GM13977 (cell line): ENCODE data around the gene BMPER.

Source experiments
- DNase-seq: peaks from one replicate; pipeline ENCODE4 v3.0.0; 2012; ENCODE audit warnings: low spot score
- CTCF ChIP-seq: IDR thresholded peaks from 2 replicates; pipeline ENCODE4 v1.5.1; 2012; ENCODE audit warnings: mild to moderate bottlenecking, control low read depth; ENCODE audit not compliant: insufficient read depth; ENCODE audit errors: extremely low read depth, missing control alignments
- in situ Hi-C: fragments of 300-500 bp; cut with MboI; formaldehyde crosslinking; loops from one replicate; pipeline ENCODE4 v1.12.0; 2022; ENCODE audit warnings: low sequenced_read_pairs, low pct_unique_long_range_greater_than_20kb, mixed read lengths, inconsistent platforms; ENCODE audit not compliant: unreplicated experiment

Gene BMPER

GRCh38 chr7:34093276-34093675 lies 187.9 kb downstream of the BMPER start:
- no peak for TF ChIP-seq CTCF
- in situ Hi-C loops = no loop called here
- no peak for DNase-seq

GRCh38 chr7:34096198-34096651 lies 190.9 kb downstream of the BMPER start:
- DNase-seq = no peak
- no peak for TF ChIP-seq CTCF
- in situ Hi-C loops = no loop called here

GRCh38 chr7:34096777-34097176 lies 191.4 kb downstream of the BMPER start:
- in situ Hi-C loops = no loop called here
- no peak for TF ChIP-seq CTCF
- DNase-seq = no peak

- no peak for TF ChIP-seq CTCF
- in situ Hi-C loops = no loop called here
- no peak for DNase-seq
These were observed 195.3 kb downstream of the BMPER start for GRCh38 chr7:34100661-34101060.

GRCh38 chr7:34104115-34104514 lies 198.8 kb downstream of the BMPER start:
- in situ Hi-C loops = no loop called here
- DNase-seq = no peak
- no peak for TF ChIP-seq CTCF

GRCh38 chr7:34104992-34105391 lies 199.7 kb downstream of the BMPER start:
- in situ Hi-C loops = no loop called here
- no peak for DNase-seq
- TF ChIP-seq CTCF = no peak

- no peak for TF ChIP-seq CTCF
- DNase-seq = no peak
- in situ Hi-C loops = no loop called here
These were observed 201.9 kb downstream of the BMPER start for GRCh38 chr7:34107276-34107675.
